ENCODE results near the gene EPS8.
"Not testable (repeated sequence)": the region's sequence is repeated elsewhere in the genome, so short reads cannot be mapped to it uniquely, and the experiment has no call there.

The EPS8 gene

DNA sequence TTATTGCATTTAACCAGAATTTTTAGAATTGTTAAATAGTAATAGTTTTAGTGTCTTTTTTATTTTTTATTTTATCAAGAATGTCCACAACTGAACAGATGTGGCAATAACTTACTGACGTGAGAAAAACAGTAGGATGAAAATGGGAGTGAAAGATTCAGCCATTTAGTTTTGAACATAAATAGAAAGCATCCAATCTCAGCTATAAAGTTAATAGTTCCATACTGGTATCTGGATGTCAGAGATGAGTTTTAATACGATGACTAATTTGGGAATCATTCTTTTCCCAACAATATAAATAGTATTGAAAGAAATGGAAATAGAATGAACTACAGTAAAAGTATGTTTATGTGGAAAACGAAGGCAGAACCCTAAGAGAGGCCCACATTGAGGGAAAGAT is 159.4 kb downstream of the EPS8 start:
- TF ChIP-seq JUND (IDR thresholded peaks at IDR 0.05; ENCODE audit: low read depth): no peak
- DNase-seq (ENCODE audit: low read depth in 1 of 2, low spot score in 1 of 2): no peak

DNA sequence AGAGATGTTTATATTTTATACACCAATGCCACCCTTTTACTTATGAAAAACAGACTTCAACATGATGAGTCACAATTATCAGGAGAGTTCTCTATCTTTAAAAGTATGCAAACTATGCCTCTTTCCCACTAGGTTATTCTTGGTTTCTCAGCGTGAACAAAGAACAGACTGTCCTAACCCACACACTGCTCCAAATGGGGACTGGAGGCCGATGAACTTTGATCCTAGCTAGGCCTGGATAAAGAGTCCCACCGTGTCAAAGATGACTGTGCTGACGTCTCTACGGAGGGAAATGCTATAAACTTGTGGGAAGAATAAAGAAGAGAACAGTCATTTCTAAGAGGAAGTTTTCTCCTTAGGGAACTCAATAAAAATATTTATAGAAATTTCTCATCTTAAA is 160.1 kb downstream of the EPS8 start:
- DNase-seq (ENCODE audit: low read depth in 1 of 2, low spot score in 1 of 2): no peak
- in situ Hi-C loops (cut with HindIII; ENCODE audit: low pct_unique_long_range_greater_than_20kb, low sequenced_read_pairs): no loop called here
- no peak for TF ChIP-seq JUND (IDR thresholded peaks at IDR 0.05; ENCODE audit: low read depth)

More for the DNA sequence above, 159.4 kb downstream of the EPS8 start:
- in situ Hi-C loops (cut with HindIII; ENCODE audit: low pct_unique_long_range_greater_than_20kb, low sequenced_read_pairs): no loop called here

DNA sequence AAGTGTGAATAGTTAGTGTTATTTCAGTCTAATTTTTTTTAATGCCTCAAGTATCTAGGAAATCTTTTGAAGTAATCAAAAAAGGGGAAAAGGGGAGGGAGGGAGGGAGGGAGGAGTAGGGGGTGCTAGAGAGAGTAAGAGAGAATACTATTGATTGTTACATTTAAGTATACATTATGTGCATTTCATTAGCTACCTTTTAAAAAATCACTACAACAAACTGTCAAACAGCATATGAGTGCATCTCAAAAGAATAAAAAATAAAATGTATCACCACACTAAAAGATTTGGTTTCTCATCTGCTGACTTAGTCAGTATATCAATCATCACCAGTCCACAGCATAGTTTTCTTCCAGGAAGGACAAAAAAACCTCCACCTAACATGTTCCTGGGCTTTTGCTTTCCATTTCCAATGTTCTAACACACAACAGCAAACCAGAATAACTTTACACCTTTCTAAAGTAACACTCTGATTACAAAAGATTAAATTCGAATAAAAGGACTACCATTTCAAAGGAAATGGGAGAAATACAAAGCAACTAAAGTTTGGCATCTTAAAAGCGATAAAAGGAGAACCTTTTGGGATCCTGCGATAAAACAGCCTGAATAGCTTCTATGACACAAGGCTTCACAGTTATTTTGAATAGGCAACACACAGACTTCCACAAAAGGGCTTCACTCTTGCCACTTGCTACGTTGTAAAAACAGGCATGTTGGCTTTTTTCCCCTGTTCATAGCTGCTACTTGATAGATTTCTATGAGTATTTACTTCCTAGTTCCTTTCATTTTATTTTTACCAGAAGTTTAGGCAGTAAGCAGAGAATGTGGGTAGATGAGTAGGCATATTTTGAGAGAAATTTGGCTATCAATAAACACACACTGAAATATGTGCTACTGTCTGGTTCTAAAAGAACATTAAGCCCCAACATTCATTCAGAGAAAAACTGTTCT is 160.9 kb downstream of the EPS8 start:
- in situ Hi-C loops (cut with HindIII; ENCODE audit: low pct_unique_long_range_greater_than_20kb, low sequenced_read_pairs): no loop called here
- no peak for TF ChIP-seq JUND (IDR thresholded peaks at IDR 0.05; ENCODE audit: low read depth)
- DNase-seq (ENCODE audit: low read depth in 1 of 2, low spot score in 1 of 2): no peak

DNA sequence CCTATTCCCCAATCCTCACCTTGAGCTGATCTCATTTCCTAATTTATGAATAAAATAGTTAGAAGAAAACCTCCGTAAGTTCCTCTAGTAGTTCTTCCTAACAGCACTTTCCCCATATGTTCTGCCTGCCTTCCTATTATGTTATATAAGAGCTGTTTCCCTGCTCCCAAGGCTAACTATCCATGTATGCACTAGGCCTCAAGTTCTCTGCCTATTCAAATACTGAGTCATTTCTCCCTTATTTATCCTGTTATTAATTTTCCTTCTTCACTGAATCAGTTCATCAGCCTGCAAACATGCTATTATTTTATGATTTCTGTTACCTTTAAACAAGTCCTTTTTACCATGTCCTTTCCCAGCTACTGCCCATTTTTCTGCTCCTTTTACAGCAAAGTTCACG is 164.1 kb downstream of the EPS8 start:
- no peak for DNase-seq (ENCODE audit: low read depth in 1 of 2, low spot score in 1 of 2)
- in situ Hi-C loops (cut with HindIII; ENCODE audit: low pct_unique_long_range_greater_than_20kb, low sequenced_read_pairs): no loop called here
- TF ChIP-seq JUND (IDR thresholded peaks at IDR 0.05; ENCODE audit: low read depth): no peak

DNA sequence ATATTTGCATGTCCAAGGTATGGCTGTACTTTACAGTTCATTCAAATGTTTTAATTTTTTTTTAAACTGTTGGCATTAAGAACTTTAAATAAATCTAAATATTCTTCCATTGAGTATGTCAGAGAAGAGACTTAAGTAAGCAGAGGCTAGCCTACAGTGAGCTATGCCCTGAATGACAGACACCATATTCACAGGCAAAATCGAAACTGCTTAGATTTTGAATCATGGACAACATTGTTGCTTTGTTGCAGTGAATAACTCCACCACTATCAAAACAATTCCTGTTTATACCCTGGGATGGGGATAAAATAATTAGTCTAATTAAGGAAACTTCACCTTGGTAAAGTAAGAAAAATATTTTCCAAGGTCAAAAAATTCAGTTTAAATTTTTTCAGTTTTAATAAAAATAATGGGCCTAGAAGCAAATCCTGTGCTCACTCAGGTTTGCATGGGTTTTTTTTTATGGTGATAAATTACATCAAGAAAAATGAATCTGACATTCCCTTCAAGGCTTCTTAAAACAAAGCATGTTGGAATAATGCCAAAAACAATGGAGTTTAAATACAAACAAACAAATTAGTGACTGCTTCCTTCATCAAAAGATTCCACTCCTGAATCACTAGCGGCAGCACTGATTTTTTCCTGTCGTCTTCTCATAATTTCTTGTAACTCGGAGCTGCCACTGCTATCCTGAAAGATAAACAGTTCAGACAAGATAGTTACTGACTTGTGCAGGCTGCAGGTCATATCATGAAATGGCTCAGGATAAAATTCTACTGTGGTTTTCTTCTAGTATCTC is 168.2 kb downstream of the EPS8 start:
- no peak for TF ChIP-seq JUND (IDR thresholded peaks at IDR 0.05; ENCODE audit: low read depth)
- in situ Hi-C loops (cut with HindIII; ENCODE audit: low pct_unique_long_range_greater_than_20kb, low sequenced_read_pairs): no loop called here
- DNase-seq (ENCODE audit: low read depth in 1 of 2, low spot score in 1 of 2): no peak

GRCh38 chr12:15616495-15616894 is 172.7 kb downstream of the EPS8 start:
- in situ Hi-C loops (cut with HindIII; ENCODE audit: low pct_unique_long_range_greater_than_20kb, low sequenced_read_pairs); DNase-seq (ENCODE audit: low read depth in 1 of 2, low spot score in 1 of 2): not testable (repeated sequence)

- no peak for TF ChIP-seq JUND (IDR thresholded peaks at IDR 0.05; ENCODE audit: low read depth)
- in situ Hi-C loops (cut with HindIII; ENCODE audit: low pct_unique_long_range_greater_than_20kb, low sequenced_read_pairs): no loop called here
- no peak for DNase-seq (ENCODE audit: low read depth in 1 of 2, low spot score in 1 of 2)
Observed at GRCh38 chr12:15613981-15614380, 175.2 kb downstream of the EPS8 start.

DNA sequence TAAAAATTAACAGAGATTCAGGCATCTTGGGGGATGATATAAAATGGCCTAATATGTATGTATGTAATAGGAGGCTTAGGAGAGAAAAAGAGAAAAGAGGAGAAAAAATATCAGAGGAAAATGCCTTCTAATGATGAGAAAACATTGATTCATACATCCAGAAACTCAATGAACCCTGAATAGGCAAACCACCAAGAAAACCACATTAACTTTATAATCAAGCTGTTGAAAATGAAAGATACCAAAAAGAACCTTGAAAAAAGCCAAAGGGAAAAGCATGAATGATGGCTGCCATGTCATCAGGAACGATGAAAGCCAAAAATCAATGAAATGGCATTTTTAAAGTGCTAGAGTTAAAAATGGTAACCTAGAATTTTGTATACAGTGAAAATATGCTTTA is 180.2 kb downstream of the EPS8 start:
- in situ Hi-C loops (cut with HindIII; ENCODE audit: low pct_unique_long_range_greater_than_20kb, low sequenced_read_pairs): no loop called here
- no peak for TF ChIP-seq JUND (IDR thresholded peaks at IDR 0.05; ENCODE audit: low read depth)
- no peak for DNase-seq (ENCODE audit: low read depth in 1 of 2, low spot score in 1 of 2)

DNA sequence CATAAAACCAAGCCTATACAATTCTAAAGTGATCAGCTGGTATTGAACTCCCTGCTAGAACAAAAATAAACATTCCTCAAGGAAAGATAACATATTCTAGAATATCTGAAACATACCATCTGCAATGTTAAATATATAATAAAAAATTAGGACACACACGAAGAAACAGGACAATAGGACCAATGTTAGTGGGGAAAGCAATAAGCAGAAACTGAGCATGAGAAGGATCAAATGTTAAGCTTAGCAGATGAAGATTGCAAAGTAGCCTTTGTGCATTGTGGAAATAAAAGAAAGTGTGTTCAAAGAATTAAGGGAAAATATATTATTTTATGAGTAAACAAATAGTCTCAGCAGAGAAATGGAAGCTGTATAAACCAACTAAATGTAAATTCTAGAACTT is 180.8 kb downstream of the EPS8 start:
- in situ Hi-C loops (cut with HindIII; ENCODE audit: low pct_unique_long_range_greater_than_20kb, low sequenced_read_pairs): no loop called here
- no peak for DNase-seq (ENCODE audit: low read depth in 1 of 2, low spot score in 1 of 2)
- TF ChIP-seq JUND (IDR thresholded peaks at IDR 0.05; ENCODE audit: low read depth): no peak

DNA sequence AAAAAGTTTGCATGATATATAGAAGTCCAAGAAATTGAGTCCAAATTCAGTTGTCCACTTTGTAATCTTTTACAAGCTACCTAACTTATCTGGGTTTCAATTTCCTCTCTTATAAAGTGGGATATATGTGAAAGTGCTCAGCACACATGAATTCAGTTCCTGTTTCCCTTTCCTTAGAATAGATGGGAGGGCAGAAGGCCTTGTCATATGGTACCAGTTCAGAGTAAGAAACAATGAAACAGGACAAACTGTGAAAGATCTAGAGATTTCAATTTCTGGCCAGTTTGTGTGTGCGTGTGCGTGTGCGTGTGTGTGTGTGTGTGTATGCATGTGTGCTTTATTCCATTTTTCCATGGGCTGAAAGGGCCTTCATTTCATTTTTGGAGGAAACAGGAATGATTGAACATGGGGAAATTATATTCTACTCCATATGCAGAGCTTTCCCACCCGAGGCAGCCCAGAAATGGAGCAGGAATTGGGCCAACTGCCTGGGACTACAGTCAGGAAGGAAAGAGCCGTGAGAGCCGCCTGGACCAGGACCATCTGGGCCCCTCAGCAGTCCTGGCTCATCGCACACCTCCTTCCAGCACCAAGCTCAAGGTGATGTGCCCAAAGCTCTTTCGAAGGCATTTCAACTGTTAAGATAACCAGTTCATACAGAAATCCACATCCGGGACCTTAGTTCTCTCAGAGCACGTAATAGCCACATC is 183.2 kb downstream of the EPS8 start:
- in situ Hi-C loops (cut with HindIII; ENCODE audit: low pct_unique_long_range_greater_than_20kb, low sequenced_read_pairs): no loop called here
- no peak for TF ChIP-seq JUND (IDR thresholded peaks at IDR 0.05; ENCODE audit: low read depth)

DNA sequence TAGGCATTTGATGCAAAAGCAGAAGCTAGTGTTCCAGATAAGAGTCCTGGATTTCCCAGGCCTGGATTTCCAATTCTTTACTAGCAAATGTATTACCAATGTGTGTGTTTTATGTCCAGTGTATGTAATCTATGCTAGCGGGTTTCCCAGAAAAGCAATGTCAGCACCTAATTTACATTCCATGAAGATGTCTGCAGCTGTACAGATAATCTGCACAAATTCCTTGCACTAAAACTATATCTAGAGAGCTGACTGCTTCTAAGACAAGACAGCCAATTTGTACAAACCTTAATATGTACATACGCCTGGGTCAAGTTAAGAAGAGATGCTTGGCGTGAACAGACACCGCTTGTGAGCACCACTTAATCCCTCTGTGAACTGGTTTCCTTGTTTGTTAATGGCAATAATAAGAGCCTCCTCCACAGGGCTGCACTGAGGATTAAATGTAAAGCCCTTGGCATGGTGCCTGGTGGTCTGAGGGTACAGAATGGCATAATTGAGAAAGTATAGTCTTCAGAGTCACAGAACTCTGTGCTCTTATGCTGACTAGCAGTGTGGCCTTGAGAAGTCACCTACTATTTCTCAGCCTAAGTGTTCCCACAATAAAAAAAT is 185.6 kb downstream of the EPS8 start:
- TF ChIP-seq JUND (IDR thresholded peaks at IDR 0.05; ENCODE audit: low read depth): no peak
- in situ Hi-C loops (cut with HindIII; ENCODE audit: low pct_unique_long_range_greater_than_20kb, low sequenced_read_pairs): no loop called here
- DNase-seq (ENCODE audit: low read depth in 1 of 2, low spot score in 1 of 2): no peak

More for the DNA sequence above, 183.2 kb downstream of the EPS8 start:
- no peak for DNase-seq (ENCODE audit: low read depth in 1 of 2, low spot score in 1 of 2)

- no peak for DNase-seq (ENCODE audit: low read depth in 1 of 2, low spot score in 1 of 2)
- in situ Hi-C loops (cut with HindIII; ENCODE audit: low pct_unique_long_range_greater_than_20kb, low sequenced_read_pairs): no loop called here
- no peak for TF ChIP-seq JUND (IDR thresholded peaks at IDR 0.05; ENCODE audit: low read depth)
Observed at GRCh38 chr12:15602051-15602672, 187.0 kb downstream of the EPS8 start.

Data from T47D (cell line).